Thyroid gland (tissue), 4 donors: Measurements from ENCODE around the gene SLC9C1. TPM values are rescaled to one million over a fixed set of nuclear protein-coding genes. Genes with fewer than 3 reads are reported as not detected.

Source experiments
- DNase-seq, 2 donors: peaks; one replicate each; pipeline ENCODE4 v3.0.0-alpha.2; 2019
- H3K27ac ChIP-seq, 3 donors: fragments of 200-600 bp; sonication (generic); 1 replicate in 2 of 3; 2 replicates in 1 of 3; pipeline ENCODE4 v1.5.1; 2016 to 2019; ENCODE audit warnings: mild to moderate bottlenecking in 1 of 3, moderate library complexity in 1 of 3
- H3K27me3 ChIP-seq: fragments of 200-600 bp; sonication (generic); one replicate; pipeline ENCODE4 v1.5.1; 2019
- H3K36me3 ChIP-seq, 2 donors: fragments of 200-600 bp; sonication (generic); one replicate each; pipeline ENCODE4 v1.5.1; 2016 to 2019
- H3K4me1 ChIP-seq, 2 donors: fragments of 200-600 bp; sonication (generic); one replicate each; pipeline ENCODE4 v1.5.1; 2017 to 2019
- H3K4me3 ChIP-seq, 3 donors: fragments of 200-600 bp; sonication (generic); replicated peaks in 1 of 3; 1 replicate in 2 of 3; 2 replicates in 1 of 3; pipeline ENCODE4 v1.5.1; 2016; ENCODE audit warnings: mild to moderate bottlenecking in 1 of 3
- H3K9me3 ChIP-seq: fragments of 200-600 bp; sonication (generic); one replicate; pipeline ENCODE4 v1.5.1; 2017
- POLR2A ChIP-seq, 2 donors: fragments of 450-650 bp; IDR thresholded peaks; one replicate each; pipeline ENCODE4 v1.6.1; 2017; ENCODE audit warnings: antibody characterized with exemption in 2 of 2, mild to moderate bottlenecking in 2 of 2, moderate library complexity in 1 of 2
- WGBS, 2 donors: methylation state at CpG; one replicate each; pipeline ENCODE4 v1.1.5; 2017; 5-methylcytosine and 5-hydroxymethylcytosine counted together
- intact Hi-C: fragments of 100-400 bp; cut with DNase I; formaldehyde crosslinking; loops from one replicate; pipeline ENCODE4 v1.15.1; 2023
- total RNA-seq, 4 donors: library from RNA; depleted of rRNA; stranded (reverse); fragments of >200 nt; gene quantifications; one replicate each; pipeline ENCODE4 v1.2.3, GENCODE V29; 2016
- TF ChIP-seq, protein P1 (sequence below), 6 experiments: fragments of 200-600 bp in 3 of 6; fragments of 450-650 bp in 3 of 6; sonication (generic) in 3 of 6; IDR thresholded peaks; one replicate each; pipeline ENCODE4 v1.5.1; 2016 to 2019; ENCODE audit warnings: antibody characterized with exemption in 6 of 6, mild to moderate bottlenecking in 2 of 6, inconsistent platforms in 1 of 6, moderate library complexity in 1 of 6

SLC9C1 gene
- total RNA-seq, 4 donors from 2014 or later = 0.11 TPM; not detected in 3

- H3K27me3 ChIP-seq = no peaks in the 10 kb centered on the region
- no peaks in the 10 kb centered on the region for H3K9me3 ChIP-seq
- WGBS, 2 donors = 0% methylated on average over 16 to 24 of the region's 28 CpGs
- DNase-seq = peak; percentile 82 to 84
- TF ChIP-seq, protein P1, sequence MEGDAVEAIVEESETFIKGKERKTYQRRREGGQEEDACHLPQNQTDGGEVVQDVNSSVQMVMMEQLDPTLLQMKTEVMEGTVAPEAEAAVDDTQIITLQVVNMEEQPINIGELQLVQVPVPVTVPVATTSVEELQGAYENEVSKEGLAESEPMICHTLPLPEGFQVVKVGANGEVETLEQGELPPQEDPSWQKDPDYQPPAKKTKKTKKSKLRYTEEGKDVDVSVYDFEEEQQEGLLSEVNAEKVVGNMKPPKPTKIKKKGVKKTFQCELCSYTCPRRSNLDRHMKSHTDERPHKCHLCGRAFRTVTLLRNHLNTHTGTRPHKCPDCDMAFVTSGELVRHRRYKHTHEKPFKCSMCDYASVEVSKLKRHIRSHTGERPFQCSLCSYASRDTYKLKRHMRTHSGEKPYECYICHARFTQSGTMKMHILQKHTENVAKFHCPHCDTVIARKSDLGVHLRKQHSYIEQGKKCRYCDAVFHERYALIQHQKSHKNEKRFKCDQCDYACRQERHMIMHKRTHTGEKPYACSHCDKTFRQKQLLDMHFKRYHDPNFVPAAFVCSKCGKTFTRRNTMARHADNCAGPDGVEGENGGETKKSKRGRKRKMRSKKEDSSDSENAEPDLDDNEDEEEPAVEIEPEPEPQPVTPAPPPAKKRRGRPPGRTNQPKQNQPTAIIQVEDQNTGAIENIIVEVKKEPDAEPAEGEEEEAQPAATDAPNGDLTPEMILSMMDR (IDR thresholded peaks at IDR 0.05) = peak in 3 of 6 experiments; percentile 15 to 37 (median 29)
- TF ChIP-seq POLR2A (IDR thresholded peaks at IDR 0.05) = peak; percentile 17 to 91
- H3K27ac ChIP-seq = peak within 1 kb of the TSS; percentile 74 to 93 (median 84)
- no peaks in the 10 kb centered on the region for H3K36me3 ChIP-seq
- peaks cover 0 to under 1% of the 10 kb centered on the region in 2 donors for H3K4me1 ChIP-seq
- peak within 1 kb of the TSS; percentile 47 to 87 (median 53) for H3K4me3 ChIP-seq
- intact Hi-C loops = no loop called here
These were observed 39.0 kb upstream of the SLC9C1 start, which contains the start of gene CD200 for GRCh38 chr3:112333002-112333380. CD200 (plus strand) TSS chr3:112333156; CDS start chr3:112333213, 57 bp downstream.

DNA sequence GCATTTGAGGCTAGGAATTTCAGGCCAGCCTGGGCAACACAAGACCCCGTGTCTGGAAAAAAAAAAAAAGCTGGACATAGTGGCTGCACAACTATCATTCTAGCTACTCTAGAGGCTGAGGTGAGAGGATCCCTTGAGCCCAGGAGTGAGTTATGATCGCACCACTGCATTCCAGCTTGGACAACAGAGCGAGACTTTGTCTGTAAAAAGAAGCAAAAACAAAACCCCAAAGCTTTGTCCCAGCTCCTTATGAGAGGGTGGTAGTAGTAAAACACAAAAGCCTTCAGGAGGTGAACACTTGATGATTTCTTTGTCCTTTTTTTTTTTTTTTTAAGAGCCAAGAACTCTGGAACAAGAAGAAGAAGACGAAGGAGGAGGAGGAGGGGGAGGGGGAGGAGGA, 37.8 kb upstream of the SLC9C1 start:
- Histone ChIP-seq H3K36me3 (no peaks in the 10 kb centered on the region), H3K4me3 (no peak overlapping the region), H3K27ac (no peak overlapping the region), H3K9me3 (no peaks in the 10 kb centered on the region), H3K4me1 (no peaks in the 10 kb centered on the region), H3K27me3 (no peaks in the 10 kb centered on the region)
- DNase-seq = no peak
- TF ChIP-seq POLR2A (IDR thresholded peaks at IDR 0.05) = no peak
- TF ChIP-seq, protein P1 (IDR thresholded peaks at IDR 0.05) = no peak
- WGBS, 2 donors = 88 to 90% methylated on average over 4 of the region's 4 CpGs
- intact Hi-C loops = no loop called here

- intact Hi-C loops = loop anchor here (10.0 kb wide), 1 partner anchor 197 kb away; no protein-coding TSS in a partner anchor
- no peak for TF ChIP-seq POLR2A (IDR thresholded peaks at IDR 0.05)
- TF ChIP-seq, protein P1 (IDR thresholded peaks at IDR 0.05) = peak in 5 of 6 experiments; percentile 43 to 96 (median 73)
- no peaks in the 10 kb centered on the region for H3K27me3 ChIP-seq
- peak in 1 of 2 donors; percentile 21 for DNase-seq
- H3K9me3 ChIP-seq = no peaks in the 10 kb centered on the region
- no peak overlapping the region for H3K4me3 ChIP-seq
- no peaks in the 10 kb centered on the region for H3K36me3 ChIP-seq
- H3K4me1 ChIP-seq = no peaks in the 10 kb centered on the region
- 4 to 9% methylated on average over 2 of the region's 2 CpGs for WGBS, 2 donors
- no peak overlapping the region for H3K27ac ChIP-seq
These were observed 33.4 kb upstream of the SLC9C1 start for GRCh38 chr3:112327371-112327951.

- intact Hi-C loops = loop anchor here (10.0 kb wide), 1 partner anchor 203 kb away; no protein-coding TSS in a partner anchor
- WGBS, 2 donors = 34 to 43% methylated on average over 5 of the region's 5 CpGs
- Histone ChIP-seq H3K9me3 (no peaks in the 10 kb centered on the region), H3K4me1 (peaks cover 6 to 13% of the 10 kb centered on the region in 2 donors), H3K27ac (no peak overlapping the region), H3K27me3 (no peaks in the 10 kb centered on the region), H3K4me3 (no peak overlapping the region), H3K36me3 (no peaks in the 10 kb centered on the region)
- DNase-seq = no peak
- TF ChIP-seq POLR2A (IDR thresholded peaks at IDR 0.05) = no peak
- TF ChIP-seq, protein P1 (IDR thresholded peaks at IDR 0.05) = no peak
These were observed 28.0 kb upstream of the SLC9C1 start for GRCh38 chr3:112321867-112322652.

DNA sequence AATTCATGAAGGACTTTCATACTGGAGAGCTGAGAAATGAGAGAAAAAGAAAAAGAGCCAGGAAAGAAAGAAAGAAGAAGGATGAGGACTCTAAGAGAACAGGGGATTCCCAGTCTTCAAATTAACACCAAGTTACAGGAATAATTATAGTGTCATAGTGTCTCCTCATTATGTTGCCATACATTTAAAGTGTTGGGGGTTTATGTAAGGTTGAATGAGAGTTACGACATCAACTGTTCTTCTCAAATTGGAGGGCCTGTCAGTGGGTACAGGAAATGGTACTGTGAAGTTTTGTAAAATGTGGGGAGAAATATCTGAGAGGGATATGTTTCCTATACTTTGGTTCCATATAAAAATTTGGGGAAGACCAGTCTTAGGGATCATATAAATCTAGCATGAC, 26.7 kb upstream of the SLC9C1 start:
- no peaks in the 10 kb centered on the region for H3K36me3 ChIP-seq
- WGBS, 2 donors = 95 to 98% methylated on average over 1 of the region's 1 CpG
- H3K9me3 ChIP-seq = no peaks in the 10 kb centered on the region
- TF ChIP-seq, protein P1 (IDR thresholded peaks at IDR 0.05) = no peak
- no peak for TF ChIP-seq POLR2A (IDR thresholded peaks at IDR 0.05)
- H3K27ac ChIP-seq = no peak overlapping the region
- DNase-seq = no peak
- H3K4me3 ChIP-seq = no peak overlapping the region
- peaks cover 6 to 13% of the 10 kb centered on the region in 2 donors for H3K4me1 ChIP-seq
- no peaks in the 10 kb centered on the region for H3K27me3 ChIP-seq
- intact Hi-C loops = loop anchor here (10.0 kb wide), 1 partner anchor 204 kb away; no protein-coding TSS in a partner anchor
